Osteocyte (in vitro differentiated cells): Measurements from ENCODE around the gene C10orf71. TPM values are rescaled to one million over a fixed set of nuclear protein-coding genes. Genes with fewer than 3 reads are reported as not detected.

ENCODE experiments used
- DNase-seq: peaks from one replicate; pipeline ENCODE4 v3.0.0; 2021; ENCODE audit warnings: mixed read lengths; ENCODE audit not compliant: unreplicated experiment; ENCODE audit errors: extremely low spot score
- H3K27ac Mint-ChIP-seq: one replicate; pipeline ENCODE4 v1.8.0; 2021; ENCODE audit warnings: mild to moderate bottlenecking, mixed read lengths; ENCODE audit not compliant: unreplicated experiment
- H3K27me3 Mint-ChIP-seq: one replicate; pipeline ENCODE4 v1.8.0; 2021; ENCODE audit warnings: mixed read lengths; ENCODE audit not compliant: unreplicated experiment
- H3K36me3 Mint-ChIP-seq: one replicate; pipeline ENCODE4 v1.8.0; 2021; ENCODE audit warnings: mixed read lengths; ENCODE audit not compliant: unreplicated experiment
- H3K4me1 Mint-ChIP-seq: one replicate; pipeline ENCODE4 v1.8.0; 2021; ENCODE audit warnings: mixed read lengths; ENCODE audit not compliant: unreplicated experiment
- H3K4me3 Mint-ChIP-seq: one replicate; pipeline ENCODE4 v1.8.0; 2021; ENCODE audit warnings: mild to moderate bottlenecking, moderate library complexity, mixed read lengths; ENCODE audit not compliant: unreplicated experiment
- H3K9me3 Mint-ChIP-seq: one replicate; pipeline ENCODE4 v1.8.0; 2021; ENCODE audit warnings: mixed read lengths; ENCODE audit not compliant: unreplicated experiment
- total RNA-seq: library from RNA; stranded (reverse); gene quantifications from 2 replicates; pipeline ENCODE4 v1.2.1, GENCODE V29; 2021
- TF ChIP-seq, protein P1 (sequence below): fragments of 200-600 bp; sonication (generic); IDR thresholded peaks from 2 replicates; pipeline ENCODE4 v1.5.0; 2021; ENCODE audit warnings: antibody characterized with exemption, mild to moderate bottlenecking, moderate library complexity

Gene C10orf71
- total RNA-seq, 1 donor from 2014 or later: not detected

GRCh38 chr10:49287689-49288340, 11.2 kb upstream of the C10orf71 start:
- Mint-ChIP-seq H3K36me3 (no peaks in the 10 kb centered on the region), H3K27ac (no peak overlapping the region), H3K27me3 (peaks cover 21% of the 10 kb centered on the region), H3K4me3 (no peak overlapping the region), H3K9me3 (no peaks in the 10 kb centered on the region), H3K4me1 (no peaks in the 10 kb centered on the region)
- TF ChIP-seq, protein P1, sequence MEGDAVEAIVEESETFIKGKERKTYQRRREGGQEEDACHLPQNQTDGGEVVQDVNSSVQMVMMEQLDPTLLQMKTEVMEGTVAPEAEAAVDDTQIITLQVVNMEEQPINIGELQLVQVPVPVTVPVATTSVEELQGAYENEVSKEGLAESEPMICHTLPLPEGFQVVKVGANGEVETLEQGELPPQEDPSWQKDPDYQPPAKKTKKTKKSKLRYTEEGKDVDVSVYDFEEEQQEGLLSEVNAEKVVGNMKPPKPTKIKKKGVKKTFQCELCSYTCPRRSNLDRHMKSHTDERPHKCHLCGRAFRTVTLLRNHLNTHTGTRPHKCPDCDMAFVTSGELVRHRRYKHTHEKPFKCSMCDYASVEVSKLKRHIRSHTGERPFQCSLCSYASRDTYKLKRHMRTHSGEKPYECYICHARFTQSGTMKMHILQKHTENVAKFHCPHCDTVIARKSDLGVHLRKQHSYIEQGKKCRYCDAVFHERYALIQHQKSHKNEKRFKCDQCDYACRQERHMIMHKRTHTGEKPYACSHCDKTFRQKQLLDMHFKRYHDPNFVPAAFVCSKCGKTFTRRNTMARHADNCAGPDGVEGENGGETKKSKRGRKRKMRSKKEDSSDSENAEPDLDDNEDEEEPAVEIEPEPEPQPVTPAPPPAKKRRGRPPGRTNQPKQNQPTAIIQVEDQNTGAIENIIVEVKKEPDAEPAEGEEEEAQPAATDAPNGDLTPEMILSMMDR: no peak
- DNase-seq: no peak

DNA sequence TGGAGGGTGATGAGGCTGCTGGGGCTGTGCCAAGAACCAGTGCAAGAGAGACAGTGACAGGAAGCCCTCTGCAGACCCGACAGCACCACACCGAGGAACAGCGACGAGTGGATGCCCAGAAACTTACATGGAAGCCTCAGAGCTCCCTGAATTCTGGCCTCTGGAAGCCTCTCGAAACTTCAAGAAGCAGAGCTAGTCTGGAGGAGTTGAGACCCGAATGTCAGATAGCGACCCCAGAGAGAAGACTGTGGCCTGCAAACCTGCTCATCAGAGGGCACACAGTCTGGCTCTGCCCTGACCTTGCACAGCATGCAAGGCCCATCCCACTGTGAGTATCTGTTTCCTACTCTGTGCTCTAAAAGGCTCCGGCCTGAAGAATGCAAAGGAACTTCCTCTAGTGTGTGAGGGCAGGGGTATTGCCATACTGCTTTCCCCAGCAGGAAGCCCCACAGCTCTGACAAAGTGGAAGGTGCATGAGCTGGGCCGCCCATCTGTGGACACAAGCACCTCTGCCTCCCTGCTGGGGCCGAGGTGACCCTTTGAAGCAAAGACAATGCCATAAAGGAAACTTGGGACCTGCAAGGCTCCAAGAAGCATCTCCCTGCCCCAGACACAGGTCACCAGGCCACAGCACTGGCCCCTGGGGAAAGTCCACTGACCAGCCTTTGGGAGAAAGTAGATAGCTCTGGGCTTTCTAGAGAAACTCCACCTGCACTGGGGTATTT, 10.5 kb upstream of the C10orf71 start:
- Mint-ChIP-seq H3K9me3 (no peaks in the 10 kb centered on the region), H3K27me3 (peaks cover 21% of the 10 kb centered on the region), H3K4me1 (no peaks in the 10 kb centered on the region), H3K27ac (no peak overlapping the region), H3K36me3 (no peaks in the 10 kb centered on the region), H3K4me3 (no peak overlapping the region)
- DNase-seq: no peak
- TF ChIP-seq, protein P1: no peak

DNA sequence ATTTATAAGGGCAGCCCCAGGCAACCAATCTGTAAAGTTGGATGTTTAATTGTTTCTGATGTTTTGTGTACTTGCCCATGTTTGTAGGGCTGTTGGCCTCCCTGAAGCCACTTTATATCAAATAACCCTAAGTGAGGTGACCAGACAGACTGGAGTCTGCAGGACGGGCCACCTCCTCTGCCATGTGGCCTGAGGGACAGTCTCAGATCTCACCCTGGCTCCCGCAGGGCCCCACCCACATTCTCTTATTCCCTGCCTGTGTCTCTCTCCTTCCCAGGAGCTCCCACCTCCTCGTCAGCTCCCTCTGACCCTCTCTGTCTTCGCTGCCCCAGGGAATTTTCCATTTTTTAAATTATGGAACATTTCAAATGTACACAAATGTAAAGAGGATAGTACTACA, 9.5 kb upstream of the C10orf71 start:
- Mint-ChIP-seq H3K9me3 (no peaks in the 10 kb centered on the region), H3K36me3 (no peaks in the 10 kb centered on the region), H3K27ac (no peak overlapping the region), H3K27me3 (peaks cover 21% of the 10 kb centered on the region), H3K4me1 (no peaks in the 10 kb centered on the region), H3K4me3 (no peak overlapping the region)
- TF ChIP-seq, protein P1: no peak
- no peak for DNase-seq

GRCh38 chr10:49290131-49290530, 8.8 kb upstream of the C10orf71 start:
- no peaks in the 10 kb centered on the region for H3K36me3 Mint-ChIP-seq
- H3K27me3 Mint-ChIP-seq: peaks cover 21% of the 10 kb centered on the region
- H3K27ac Mint-ChIP-seq: no peak overlapping the region
- H3K9me3 Mint-ChIP-seq: no peaks in the 10 kb centered on the region
- DNase-seq: no peak
- no peak overlapping the region for H3K4me3 Mint-ChIP-seq
- TF ChIP-seq, protein P1: no peak
- H3K4me1 Mint-ChIP-seq: no peaks in the 10 kb centered on the region

GRCh38 chr10:49290607-49291006, 8.4 kb upstream of the C10orf71 start:
- H3K9me3 Mint-ChIP-seq: no peaks in the 10 kb centered on the region
- H3K36me3 Mint-ChIP-seq: no peaks in the 10 kb centered on the region
- peaks cover 21% of the 10 kb centered on the region for H3K27me3 Mint-ChIP-seq
- no peak overlapping the region for H3K4me3 Mint-ChIP-seq
- no peak overlapping the region for H3K27ac Mint-ChIP-seq
- no peaks in the 10 kb centered on the region for H3K4me1 Mint-ChIP-seq
- no peak for DNase-seq
- TF ChIP-seq, protein P1: no peak
